Activated CD8-positive, alpha-beta T cell treated with anti-CD3 and anti-CD28 coated beads for 36 hours (primary cell): ENCODE measurements around the gene CYP20A1. TPM values are rescaled to one million over a fixed set of nuclear protein-coding genes. Genes with fewer than 3 reads are reported as not detected.
"Not testable (repeated sequence)": the region's sequence is repeated elsewhere in the genome, so short reads cannot be mapped to it uniquely, and the experiment has no call there.

ENCODE experiments used
- ATAC-seq: fragments of 200-7000 bp; cut with Tn5 transposase; one replicate; pipeline ENCODE4 v1.10.0; 2021; ENCODE audit warnings: mild to moderate bottlenecking, moderate library complexity
- CTCF ChIA-PET: fragments of 350-600 bp; sonication (Branson Sonifier 250); formaldehyde crosslinking; loops from one replicate; lab custom pipeline; 2021; ENCODE audit warnings: antibody characterized with exemption; lab: Charles Lee
- POLR2A ChIA-PET: fragments of 350-600 bp; sonication (Branson Sonifier 250); formaldehyde crosslinking; loops from one replicate; lab custom pipeline; 2021; ENCODE audit warnings: antibody characterized with exemption; lab: Charles Lee
- DNase-seq: peaks from one replicate; pipeline ENCODE4 v3.0.0-alpha.2; 2020
- H3K27ac Mint-ChIP-seq: one replicate; pipeline ENCODE4 v1.8.0; 2021; ENCODE audit warnings: mild to moderate bottlenecking, mixed read lengths
- H3K27me3 Mint-ChIP-seq: one replicate; pipeline ENCODE4 v1.8.0; 2021; ENCODE audit warnings: mixed read lengths
- H3K36me3 Mint-ChIP-seq: one replicate; pipeline ENCODE4 v1.8.0; 2021; ENCODE audit warnings: low read depth, mixed read lengths
- H3K4me1 Mint-ChIP-seq: one replicate; pipeline ENCODE4 v1.8.0; 2021; ENCODE audit warnings: low read depth, mixed read lengths
- H3K4me3 Mint-ChIP-seq: one replicate; pipeline ENCODE4 v1.8.0; 2021; ENCODE audit warnings: mild to moderate bottlenecking, moderate library complexity, mixed read lengths
- H3K9me3 Mint-ChIP-seq: one replicate; pipeline ENCODE4 v1.8.0; 2021; ENCODE audit warnings: mixed read lengths
- intact Hi-C: fragments of 100-400 bp; cut with micrococcal nuclease; formaldehyde crosslinking; loops from one replicate; pipeline ENCODE4 v1.10.0; 2022
- total RNA-seq, 2 experiments: library from RNA; stranded (reverse); gene quantifications; one replicate each; pipeline ENCODE4 v1.2.3, GENCODE V29; 2021
- TF ChIP-seq, protein P1 (sequence below): fragments of 200-600 bp; IDR thresholded peaks from one replicate; pipeline ENCODE4 v1.8.0; 2022; ENCODE audit warnings: antibody characterized with exemption, mild to moderate bottlenecking

Gene CYP20A1
- total RNA-seq, 2 experiments from 2014 or later = 13.8 to 14.3 TPM

DNA sequence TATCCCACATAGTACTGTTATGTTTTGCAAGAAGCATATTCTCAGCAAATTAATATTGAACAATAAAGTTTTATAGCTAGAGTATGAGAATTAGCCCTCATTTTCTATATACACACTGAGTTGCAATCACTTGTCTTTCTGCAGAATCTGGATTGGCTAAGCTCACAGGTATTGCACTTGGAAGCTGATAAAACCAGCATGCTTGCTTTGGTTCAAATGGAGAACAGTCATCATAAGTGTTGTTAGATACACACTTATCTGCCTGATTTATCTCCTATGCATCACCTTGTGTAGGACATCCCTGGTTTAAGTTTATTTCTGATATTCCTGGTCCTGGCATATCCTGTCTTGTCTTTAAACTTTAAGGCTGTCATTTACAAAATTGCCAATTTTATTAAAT lies 38.0 kb upstream of the CYP20A1 start:
- POLR2A ChIA-PET = no interaction called here
- no peaks in the 10 kb centered on the region for H3K9me3 Mint-ChIP-seq
- CTCF ChIA-PET = interaction anchor here (1.7 kb wide), 1 partner anchor 25 kb away, joined by 4 read pairs; no protein-coding TSS in a partner anchor
- no peak overlapping the region for H3K4me3 Mint-ChIP-seq
- DNase-seq (no peak), ATAC-seq (no peak)
- H3K27me3 Mint-ChIP-seq = no peaks in the 10 kb centered on the region
- no peak overlapping the region for H3K27ac Mint-ChIP-seq
- H3K4me1 Mint-ChIP-seq = no peaks in the 10 kb centered on the region
- TF ChIP-seq, protein P1, sequence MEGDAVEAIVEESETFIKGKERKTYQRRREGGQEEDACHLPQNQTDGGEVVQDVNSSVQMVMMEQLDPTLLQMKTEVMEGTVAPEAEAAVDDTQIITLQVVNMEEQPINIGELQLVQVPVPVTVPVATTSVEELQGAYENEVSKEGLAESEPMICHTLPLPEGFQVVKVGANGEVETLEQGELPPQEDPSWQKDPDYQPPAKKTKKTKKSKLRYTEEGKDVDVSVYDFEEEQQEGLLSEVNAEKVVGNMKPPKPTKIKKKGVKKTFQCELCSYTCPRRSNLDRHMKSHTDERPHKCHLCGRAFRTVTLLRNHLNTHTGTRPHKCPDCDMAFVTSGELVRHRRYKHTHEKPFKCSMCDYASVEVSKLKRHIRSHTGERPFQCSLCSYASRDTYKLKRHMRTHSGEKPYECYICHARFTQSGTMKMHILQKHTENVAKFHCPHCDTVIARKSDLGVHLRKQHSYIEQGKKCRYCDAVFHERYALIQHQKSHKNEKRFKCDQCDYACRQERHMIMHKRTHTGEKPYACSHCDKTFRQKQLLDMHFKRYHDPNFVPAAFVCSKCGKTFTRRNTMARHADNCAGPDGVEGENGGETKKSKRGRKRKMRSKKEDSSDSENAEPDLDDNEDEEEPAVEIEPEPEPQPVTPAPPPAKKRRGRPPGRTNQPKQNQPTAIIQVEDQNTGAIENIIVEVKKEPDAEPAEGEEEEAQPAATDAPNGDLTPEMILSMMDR = no peak
- H3K36me3 Mint-ChIP-seq = peaks cover 3% of the 10 kb centered on the region
- intact Hi-C loops = no loop called here

GRCh38 chr2:203201426-203201825 lies 37.4 kb upstream of the CYP20A1 start:
- Mint-ChIP-seq H3K27me3 (no peaks in the 10 kb centered on the region), H3K4me1 (no peaks in the 10 kb centered on the region), H3K9me3 (no peaks in the 10 kb centered on the region), H3K27ac (no peak overlapping the region), H3K4me3 (no peak overlapping the region), H3K36me3 (peaks cover 3% of the 10 kb centered on the region)
- intact Hi-C loops = no loop called here
- ATAC-seq (no peak), DNase-seq (no peak)
- CTCF ChIA-PET = interaction anchor here (1.7 kb wide), 1 partner anchor 24 kb away, joined by 4 read pairs; no protein-coding TSS in a partner anchor
- POLR2A ChIA-PET = no interaction called here
- TF ChIP-seq, protein P1 = no peak

- Mint-ChIP-seq H3K27ac (no peak overlapping the region), H3K27me3 (no peaks in the 10 kb centered on the region), H3K36me3 (no peaks in the 10 kb centered on the region), H3K4me1 (no peaks in the 10 kb centered on the region), H3K4me3 (no peak overlapping the region), H3K9me3 (no peaks in the 10 kb centered on the region)
- ATAC-seq (no peak), DNase-seq (no peak)
- TF ChIP-seq, protein P1 = no peak
- ChIA-PET POLR2A (no interaction called here), CTCF (interaction anchor here (0.7 kb wide), 1 partner anchor 47 kb away, joined by 3 read pairs; no protein-coding TSS in a partner anchor)
- intact Hi-C loops = no loop called here
These were observed 29.3 kb upstream of the CYP20A1 start for GRCh38 chr2:203209538-203209937.

- Mint-ChIP-seq H3K36me3 (no peaks in the 10 kb centered on the region), H3K9me3 (peaks cover 1% of the 10 kb centered on the region), H3K4me1 (no peaks in the 10 kb centered on the region), H3K27me3 (no peaks in the 10 kb centered on the region), H3K27ac (no peak overlapping the region), H3K4me3 (no peak overlapping the region)
- ChIA-PET CTCF (interaction anchor here (0.7 to 3.9 kb wide), 14 partner anchors 10 to 591 kb away, joined by 3 to 23 read pairs (median 3); partner anchors contain the start of gene CYP20A1), POLR2A (interaction anchor here (0.6 to 1.2 kb wide), 2 partner anchors 13 to 384 kb away, joined by 3 to 6 read pairs; partner anchors contain the start of gene CYP20A1)
- intact Hi-C loops = loop anchor here (5.0 kb wide), 1 partner anchor 227 kb away; no protein-coding TSS in a partner anchor
- DNase-seq (peak; percentile 45), ATAC-seq (peak; percentile 94)
- TF ChIP-seq, protein P1 = peak; percentile 80
These were observed 13.3 kb upstream of the CYP20A1 start for GRCh38 chr2:203225423-203226039.

DNA sequence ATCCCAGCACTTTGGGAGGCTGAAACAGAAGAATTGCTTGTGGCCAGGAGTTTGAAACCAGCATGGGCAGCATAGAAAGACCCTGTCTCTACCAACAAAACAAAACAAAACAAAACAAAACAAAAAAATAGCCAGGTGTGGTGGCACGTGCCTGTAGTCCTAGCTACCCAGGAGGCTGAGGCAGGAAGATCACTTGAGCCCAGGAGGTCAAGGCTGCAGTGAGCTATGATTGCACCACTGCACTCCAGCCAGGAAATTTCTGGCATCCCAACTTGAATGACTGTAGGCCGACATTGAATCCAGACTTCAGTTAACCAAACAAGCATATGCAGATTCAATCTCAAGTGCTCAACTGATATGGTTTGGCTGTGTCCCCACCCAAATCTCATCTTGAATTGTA lies 9.1 kb upstream of the CYP20A1 start:
- H3K36me3 Mint-ChIP-seq, CTCF ChIA-PET, POLR2A ChIA-PET, H3K9me3 Mint-ChIP-seq, ATAC-seq, DNase-seq, H3K27ac Mint-ChIP-seq, H3K4me3 Mint-ChIP-seq, H3K4me1 Mint-ChIP-seq, H3K27me3 Mint-ChIP-seq: not testable (repeated sequence)
- intact Hi-C loops = loop anchor here (5.0 to 10.0 kb wide), 2 partner anchors 223 to 585 kb away; no protein-coding TSS in a partner anchor
